Measurements from ENCODE around the gene VSX2.
A peak's percentile ranks its signal among the peaks of the same experiment; 100 is the strongest.
"Not testable (repeated sequence)": the region's sequence is repeated elsewhere in the genome, so short reads cannot be mapped to it uniquely, and the experiment has no call there.

Gene VSX2

DNA sequence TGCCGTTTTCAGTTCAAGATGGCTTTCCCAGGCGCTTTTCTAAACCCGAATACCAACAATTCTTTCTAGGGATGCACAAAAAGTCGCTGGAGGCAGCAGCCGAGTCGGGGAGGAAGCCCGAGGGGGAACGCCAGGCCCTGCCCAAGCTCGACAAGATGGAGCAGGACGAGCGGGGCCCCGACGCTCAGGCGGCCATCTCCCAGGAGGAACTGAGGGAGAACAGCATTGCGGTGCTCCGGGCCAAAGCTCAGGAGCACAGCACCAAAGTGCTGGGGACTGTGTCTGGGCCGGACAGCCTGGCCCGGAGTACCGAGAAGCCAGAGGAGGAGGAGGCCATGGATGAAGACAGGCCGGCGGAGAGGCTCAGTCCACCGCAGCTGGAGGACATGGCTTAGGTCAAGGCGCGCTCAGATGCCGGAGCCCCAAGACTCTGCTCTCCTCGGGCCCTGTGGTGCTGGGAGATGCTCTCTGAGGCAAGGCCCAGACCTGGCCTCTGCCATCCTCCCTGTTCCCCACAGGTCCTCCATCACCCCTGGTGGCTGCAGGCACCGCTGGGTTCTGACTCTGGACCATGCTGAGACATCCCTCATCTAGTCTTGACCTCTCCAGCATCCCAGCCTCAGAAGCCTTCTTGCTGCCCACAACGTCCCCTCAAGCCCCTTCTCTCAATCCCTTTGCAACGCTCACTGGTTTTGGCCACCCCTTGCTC, 21.4 kb downstream of the VSX2 start:
- DNase-seq: no peak

DNA sequence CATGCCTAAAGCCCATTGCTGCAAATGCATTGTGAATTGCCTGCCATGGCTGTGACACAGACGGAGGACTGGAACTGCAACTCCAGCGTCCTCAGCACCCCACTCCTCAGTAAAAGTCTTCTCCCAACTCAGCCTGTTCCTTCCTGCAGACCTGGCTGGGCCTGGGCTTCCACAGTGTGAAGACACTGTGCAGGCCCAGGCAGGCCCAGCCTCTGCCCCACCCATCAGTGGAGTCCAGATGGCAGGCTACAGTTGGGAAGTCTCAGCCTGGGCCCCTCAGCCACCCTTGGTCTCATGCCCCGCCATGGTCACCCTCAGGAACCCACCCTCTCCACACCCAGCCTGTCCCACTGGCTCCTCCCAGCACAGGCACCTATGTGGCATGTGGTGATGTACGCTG, 22.0 kb downstream of the VSX2 start:
- DNase-seq: no peak

DNA sequence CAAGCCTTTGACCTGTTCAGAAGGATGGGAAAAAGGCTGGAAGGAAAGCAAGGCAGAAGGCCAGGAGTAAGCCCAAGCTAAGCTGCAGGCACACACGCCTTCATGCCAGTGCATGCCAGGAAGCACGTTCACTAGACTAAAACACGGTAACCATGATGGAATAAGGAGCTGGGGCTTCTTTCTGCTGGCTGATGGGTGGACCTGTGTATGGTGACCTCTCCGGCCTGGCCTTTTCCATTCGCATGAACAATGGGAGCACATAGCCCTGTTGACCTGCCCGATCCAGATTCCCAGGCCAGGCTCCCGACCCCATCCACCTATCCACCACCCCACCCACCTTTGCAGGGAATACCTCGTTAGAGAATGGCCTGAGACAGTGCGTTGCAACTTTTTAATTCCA, 22.8 kb downstream of the VSX2 start:
- no peak for DNase-seq

DNA sequence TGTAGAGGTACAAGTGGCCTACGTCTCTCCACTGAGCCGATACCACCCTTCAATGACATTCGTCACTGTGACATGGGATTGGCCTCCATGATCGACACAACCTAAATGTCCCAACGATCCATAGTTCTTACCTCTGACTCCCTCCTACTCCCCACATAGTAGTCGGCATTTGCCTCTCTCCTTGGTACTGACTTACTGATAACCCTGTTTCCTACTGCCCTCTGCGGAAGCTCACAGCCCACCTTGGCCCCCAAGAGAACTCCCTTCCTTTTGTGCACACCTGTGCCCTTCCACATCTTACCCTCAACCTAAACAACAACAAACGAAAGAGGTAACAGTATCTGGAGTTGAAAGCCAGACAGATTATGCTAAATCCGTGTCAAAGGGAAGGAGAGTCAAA, 23.9 kb downstream of the VSX2 start:
- DNase-seq: no peak

DNA sequence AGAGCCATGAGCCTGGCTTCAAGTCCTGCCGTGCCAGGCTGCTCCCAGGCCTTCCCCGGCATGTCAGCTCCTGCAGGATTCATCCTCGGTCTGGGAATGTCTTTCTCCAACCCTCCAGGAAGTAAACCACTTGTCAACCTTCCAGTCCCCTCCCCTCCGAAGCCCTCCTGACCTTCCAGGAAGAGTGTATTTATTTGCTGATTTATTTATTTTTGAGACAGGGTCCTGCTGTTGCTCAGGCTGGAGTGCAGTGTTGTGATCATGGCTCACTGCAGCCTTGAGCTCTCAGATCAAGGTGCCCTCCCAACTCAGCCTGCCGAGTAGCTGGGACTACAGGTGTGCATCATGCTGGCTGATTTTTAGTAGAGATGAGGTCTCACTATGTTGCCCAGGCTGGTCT, 24.7 kb downstream of the VSX2 start:
- no peak for DNase-seq

DNA sequence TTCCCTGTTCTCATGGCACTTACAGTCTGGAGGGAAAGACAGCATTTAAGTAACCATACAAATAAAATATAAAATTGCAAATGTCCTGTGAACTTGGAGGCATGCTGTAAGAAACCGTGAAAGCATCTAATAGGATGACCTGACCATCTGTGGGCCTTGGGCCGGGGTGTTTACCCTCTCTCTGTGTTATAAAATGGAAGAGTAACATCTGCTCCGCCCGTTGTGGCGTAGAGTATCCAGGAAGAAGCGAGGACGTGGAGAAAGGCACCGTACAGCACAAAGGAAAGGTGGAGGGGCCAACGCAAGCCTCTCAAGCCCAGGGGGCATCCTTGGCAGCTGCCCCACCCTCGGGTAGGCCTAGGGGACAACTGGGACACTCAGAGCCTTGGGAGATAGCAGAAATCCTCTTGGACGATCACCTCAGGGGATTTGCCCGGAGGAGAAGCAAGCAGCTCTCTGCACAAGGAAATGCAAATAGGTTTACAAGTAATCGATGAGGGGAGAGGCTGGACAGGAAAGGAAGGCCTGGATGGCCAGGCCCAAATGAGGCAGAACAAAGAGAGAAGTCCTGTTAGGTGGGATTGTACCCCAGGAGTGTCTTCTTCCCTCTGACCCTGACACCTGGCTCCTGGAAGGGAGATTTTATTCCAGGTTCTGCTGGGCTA, 26.2 kb downstream of the VSX2 start:
- DNase-seq: peak; percentile 87

DNA sequence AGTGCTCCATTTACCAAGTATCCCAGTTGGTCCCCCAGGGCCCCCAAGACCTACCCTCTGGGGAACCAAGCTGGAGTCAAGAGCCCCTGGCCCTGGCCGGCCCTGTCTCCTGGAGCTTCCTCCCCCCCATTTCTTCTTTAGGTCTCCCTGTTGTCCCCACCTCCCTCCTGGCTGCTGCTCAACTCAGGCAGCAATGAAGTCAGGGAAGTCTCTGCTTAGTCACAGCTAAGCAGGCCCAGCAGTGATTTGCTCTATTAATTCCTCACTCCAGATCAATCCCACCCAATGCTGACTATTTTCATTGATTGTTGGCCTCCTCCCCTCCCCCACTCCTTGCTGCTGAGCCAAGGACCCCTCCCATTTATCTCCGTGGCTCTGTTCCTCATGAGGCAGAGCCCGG, 28.3 kb downstream of the VSX2 start:
- DNase-seq: no peak

DNA sequence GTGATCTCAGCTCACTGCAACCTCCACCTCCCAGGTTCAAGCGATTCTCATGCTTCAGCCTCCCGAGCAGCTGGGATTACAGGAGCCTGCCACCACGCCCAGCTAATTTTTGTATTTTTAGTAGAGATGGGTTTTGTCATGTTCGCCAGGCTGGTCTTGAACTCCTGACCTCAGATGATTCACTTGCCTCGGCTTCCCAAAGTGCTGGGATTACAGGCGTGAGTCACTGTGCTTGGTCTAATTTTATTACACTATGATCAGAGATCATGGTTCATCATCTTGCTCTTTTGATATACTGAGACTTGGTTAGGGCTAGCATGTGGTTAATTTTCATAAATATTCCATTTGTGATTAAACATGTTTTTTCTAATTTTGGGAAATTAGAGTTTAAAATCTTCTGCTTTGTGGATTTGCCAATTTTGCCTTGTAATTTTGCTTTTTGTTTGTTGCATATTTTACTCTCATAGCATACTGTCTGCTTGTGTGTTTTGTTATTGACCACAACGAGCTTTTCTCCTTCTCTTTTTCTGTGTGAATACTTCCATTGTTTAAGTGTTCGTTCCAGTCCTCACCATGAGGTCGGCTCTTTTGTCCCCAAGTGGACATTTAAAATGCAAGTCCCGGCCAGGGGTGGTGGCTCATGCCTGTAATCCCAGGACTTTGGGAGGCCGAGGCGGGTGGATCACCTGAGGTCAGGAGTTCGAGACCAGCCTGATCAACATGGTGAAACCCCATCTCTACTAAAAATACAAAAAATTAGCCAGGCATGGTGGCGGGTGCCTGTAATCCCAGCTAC, 31.3 kb downstream of the VSX2 start:
- DNase-seq: not testable (repeated sequence)

DNA sequence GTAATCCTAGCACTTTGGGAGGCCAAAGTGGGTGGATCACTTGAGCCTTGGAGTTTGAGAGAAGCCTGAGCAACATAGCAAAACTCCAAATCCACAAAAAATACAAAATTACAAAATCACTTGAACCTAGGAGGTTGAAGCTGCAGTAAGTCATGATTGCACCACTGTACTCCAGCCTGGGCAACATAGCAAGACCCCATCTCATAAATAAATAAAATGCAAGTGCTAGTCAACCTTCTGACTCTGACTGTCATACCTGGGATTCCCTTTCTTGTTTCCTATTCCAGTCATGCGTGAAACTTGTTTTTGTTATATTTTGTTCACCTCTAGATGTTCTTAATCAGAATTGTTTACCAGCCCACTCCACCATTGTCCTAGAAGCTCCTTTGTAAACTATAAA, 32.1 kb downstream of the VSX2 start:
- DNase-seq: no peak

DNA sequence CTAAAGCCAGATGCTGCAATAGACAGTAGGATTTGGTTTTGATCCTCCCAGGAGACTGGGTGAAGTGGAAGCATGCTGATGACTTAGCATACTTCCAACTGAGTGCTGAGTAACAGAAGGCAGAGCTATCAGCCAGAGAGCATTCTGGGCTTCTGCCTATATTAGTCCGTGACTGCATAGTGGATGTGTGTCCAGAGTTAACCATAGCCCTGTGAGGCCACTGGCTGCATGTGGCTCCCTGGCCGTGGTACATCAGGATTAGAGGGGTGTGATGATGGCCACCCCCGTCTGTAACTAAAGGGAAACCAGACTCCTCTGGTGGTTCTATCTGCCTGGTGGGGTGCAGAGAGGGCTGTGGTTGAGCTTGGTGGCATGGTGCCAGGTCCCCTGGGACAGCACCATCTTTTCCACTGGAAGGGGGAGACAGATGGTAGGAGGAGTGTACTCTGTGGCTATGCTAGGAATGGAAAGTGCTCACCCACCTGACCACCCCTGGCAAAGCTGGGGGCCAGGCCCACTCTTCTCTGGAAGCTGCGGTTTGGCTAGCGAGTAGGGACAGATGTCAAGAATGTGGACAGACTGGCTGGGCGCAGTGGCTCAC, 36.1 kb downstream of the VSX2 start:
- peak; percentile 93 for DNase-seq

DNA sequence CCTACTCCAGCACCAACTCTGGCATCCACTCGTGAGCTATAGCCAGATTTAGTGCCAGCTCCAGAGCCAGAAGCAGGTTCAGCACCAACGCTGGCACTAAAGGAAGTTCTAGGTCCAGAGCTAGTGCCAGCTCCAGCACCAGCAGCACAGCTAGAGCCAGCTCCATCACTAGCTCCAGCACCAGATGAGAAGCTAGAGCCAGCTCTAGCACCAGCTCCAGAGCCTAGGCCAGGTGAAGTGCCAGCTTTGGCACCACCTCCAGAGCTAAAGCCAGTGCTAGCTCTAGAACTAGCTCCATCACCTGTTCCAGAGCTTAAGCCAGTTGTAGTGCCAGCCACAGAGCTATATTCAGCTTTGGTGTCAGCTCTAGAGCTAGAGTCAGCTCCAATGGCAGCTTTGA, 38.8 kb downstream of the VSX2 start:
- DNase-seq: no peak

DNA sequence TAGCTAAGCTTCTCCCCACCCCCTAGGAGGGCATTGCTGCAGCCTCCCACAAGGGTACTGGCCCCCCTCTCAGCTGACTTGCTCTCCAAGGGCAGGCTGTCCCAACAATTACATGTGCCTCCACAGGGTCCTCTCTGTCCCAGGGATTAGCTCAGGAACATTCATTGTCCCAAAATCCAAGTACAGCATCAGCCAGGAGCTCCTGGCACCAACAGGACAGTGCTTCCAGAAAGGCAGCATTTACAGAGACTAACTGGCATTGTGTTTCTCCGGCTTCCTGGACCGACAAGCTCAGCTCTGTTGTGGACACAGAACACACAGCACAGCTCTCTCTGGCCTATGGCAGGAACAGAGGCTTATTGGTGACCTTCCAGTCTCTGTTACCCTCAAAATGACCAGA, 41.8 kb downstream of the VSX2 start:
- no peak for DNase-seq

DNA sequence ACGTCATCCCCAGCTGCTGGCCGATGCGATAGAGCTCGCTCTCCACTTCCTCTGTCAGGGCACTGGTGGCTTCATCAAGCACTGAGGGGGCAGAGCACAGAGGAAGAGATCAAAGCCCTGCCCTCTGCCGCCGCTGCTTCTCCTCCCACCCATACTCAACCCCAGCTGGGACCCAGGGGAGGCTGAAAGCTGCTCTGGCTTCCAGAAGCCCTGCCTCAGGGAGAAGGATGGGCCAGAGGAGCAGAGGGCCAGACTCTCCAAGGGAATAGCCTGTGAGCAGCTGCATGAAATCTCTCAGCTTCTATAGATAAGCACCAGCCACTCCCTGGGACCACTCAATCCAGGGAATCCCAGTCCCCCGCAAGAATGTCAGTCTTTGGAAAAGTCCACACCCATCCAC, 47.5 kb downstream of the VSX2 start:
- no peak for DNase-seq

DNA sequence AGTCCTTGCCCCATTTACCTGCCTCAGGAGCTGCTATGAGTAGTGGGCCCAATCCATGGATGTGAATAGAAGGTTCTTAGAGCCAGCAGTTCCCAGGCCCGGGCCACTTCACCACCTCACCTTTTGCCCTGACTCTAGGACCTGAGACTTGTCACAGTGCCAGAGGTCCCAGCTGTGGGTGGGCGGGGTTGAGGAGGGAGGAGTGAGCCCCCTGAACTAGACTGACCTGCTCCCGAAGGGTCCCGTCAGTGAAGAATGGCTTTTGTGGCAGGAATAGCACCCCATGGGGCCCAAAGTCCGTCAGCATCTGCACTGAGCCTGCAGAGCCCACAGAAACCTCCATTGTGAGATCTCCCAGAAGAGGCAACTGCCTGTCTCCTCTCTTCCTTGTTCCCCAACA, 50.6 kb downstream of the VSX2 start:
- no peak for DNase-seq

DNA sequence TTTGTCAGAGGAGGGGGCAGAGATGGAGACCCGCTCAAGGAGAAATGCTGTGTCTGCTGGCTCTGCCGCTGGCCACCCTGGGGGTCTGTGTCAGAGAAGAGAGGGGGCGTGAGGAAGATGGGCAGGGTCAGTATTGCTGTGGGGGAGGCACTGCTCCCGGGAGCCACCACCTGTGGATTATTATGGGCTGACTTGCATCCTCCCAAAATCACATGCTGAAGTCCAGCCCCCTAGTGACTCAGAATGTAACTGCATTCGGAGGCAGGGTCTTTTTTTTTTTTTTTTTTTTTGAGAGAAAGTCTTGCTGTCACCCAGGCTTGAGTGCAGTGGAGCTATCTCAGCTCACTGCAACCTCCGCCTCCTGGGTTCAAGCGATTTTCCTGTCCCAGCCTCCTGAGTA, 51.2 kb downstream of the VSX2 start:
- peak; percentile 38 for DNase-seq

DNA sequence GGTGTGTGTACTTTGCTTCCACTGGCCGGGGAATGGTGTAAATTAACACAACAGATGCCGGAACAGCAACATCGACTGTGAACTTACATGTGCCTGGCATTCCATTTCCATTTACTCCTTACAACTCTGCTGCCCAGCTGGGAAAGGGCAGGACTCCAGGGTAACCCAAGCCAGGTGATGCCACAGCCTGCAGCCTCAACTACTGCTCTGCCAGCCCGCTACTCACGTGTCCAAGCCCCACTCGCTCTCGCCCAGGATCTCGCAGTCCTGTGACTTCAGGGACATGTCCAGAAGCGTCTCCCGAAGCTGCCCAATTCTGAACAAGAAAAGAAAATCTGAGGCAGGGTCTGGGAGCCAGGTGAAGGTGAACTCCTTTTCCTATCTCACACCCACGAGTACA, 52.8 kb downstream of the VSX2 start:
- DNase-seq: no peak

DNA sequence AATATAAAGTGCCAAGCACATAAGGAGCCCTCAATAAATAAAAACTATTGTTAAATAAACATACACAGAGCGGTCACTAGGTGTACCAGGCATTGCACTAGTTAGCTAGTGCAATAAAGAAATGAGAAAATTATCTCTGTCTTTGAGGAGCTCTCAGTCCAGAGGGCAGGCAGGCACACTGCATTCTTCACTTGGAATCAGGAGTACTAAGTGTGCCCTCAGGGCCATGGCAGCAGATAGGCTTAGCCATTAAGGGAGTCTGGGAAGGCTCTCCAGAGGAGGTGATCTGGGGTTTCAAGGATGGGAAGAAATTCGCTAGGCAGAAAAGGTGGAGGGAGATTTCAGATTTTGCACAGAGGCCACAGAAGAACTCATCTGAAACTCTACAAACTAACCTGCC, 54.4 kb downstream of the VSX2 start:
- DNase-seq: no peak

DNA sequence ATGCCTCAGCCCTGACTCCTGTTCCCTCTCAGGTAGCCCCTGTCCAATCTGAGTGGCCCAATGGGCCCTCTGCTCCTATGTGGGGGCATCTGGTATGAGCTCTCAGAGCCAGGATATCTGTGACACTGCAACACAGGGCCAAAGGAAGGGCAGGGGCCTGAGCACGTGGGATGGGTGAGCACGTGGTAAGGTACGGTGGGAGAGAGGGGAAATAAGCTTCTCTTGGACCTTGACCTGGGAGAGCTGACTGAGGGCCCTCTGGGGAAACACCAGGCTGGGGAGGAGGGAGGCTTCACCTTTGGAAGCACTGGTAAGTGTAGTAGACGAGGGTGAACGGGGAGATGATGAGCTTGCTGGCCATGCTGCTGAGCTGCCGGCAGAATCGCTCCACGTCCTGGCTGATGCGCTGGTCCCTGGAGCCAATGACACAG, 56.8 kb downstream of the VSX2 start:
- DNase-seq: no peak

DNA sequence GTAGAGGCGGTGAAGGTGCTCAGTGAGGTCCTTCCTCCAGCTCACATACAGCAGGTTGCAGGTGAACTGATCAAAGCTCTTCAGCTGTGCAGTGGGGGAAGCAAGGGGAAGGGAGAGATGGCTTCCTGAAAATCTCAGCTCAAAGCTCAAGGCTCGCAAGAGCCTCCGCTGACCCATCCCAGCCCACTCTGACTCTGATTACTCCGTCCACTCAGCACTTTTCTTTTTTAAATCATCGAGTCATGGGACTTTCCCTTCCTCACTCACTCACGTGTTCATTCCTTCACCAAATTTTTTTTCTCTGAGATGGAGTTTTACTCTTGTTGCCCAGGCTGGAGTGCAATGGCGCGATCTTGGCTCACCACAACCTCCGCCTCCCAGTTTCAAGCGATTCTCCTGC, 58.7 kb downstream of the VSX2 start:
- no peak for DNase-seq

DNA sequence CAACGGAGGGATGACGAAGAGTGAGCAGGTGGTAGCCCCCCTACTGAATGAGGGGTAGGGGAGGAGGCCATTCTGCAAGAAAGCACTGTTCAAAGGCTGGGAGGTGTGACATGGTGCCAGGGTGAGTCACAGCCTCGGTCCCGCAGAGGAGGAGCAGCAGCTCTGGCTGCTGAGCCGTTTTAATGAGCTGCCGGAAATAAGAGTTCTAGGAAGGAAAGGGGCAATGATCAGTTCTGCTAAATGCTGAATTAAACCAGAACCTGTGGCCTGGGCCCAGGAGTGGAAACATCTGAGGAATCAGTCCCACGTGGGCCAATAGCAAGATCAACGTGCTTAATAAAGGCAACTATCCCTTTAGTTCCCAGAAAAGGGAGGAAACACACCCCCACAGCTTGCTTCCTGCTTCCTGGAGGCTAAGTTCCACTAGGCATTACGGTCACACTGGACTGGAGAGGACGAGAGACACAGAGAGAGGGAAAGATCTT, 59.9 kb downstream of the VSX2 start:
- no peak for DNase-seq

DNA sequence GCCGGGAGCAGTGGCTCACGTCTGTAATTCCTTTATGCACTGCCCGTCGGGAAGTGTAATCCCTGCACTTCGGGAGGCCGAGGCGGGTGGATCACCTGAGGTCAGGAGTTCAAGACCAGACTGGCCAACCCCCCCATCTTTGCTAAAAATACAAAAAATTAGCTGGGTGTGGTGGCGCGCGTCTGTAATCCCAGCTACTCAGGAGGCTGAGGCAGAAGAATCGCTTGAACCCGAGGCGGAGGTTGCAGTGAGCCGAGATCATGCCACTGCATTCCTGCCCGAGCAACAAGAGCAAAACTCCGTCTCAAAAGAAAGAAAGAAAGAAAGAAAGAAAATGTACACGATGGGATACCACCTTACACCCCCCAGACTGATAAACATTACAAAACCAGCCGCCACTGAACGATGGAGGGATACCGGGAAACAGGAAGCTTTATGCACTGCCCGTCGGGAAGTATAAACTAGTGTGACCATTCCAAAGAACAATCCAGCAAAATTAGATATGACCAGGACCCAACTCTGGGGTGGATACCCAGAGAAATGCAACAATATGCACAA, 62.4 kb downstream of the VSX2 start:
- DNase-seq: no peak

DNA sequence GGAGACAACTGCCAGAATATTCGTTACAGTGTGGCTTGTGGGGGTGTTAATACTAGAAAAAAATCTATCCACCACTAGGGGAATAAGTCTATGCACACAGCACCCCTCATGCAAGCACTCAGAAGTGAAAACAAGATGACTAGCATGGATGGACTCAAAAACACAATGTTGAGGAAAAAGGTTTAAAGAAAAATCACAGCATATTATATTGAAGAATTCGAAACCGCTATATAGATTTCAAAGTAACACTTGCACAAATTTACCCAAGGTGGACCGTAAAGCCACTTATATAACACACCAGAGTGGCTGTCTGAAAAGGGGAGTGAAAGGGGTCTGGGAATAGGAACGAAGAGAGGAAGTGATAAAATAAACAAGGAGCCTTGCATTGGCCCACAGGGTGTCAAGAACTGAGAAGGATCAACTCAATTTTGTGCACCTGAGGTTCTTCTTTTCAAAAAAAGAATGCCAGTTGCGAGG, 62.9 kb downstream of the VSX2 start:
- peak; percentile 58 for DNase-seq
